DMS79 treated with DMSO at 0.1 percent for 48 hours (cell line): ENCODE results near the gene PYGO2.
"Not testable (repeated sequence)": the region's sequence is repeated elsewhere in the genome, so short reads cannot be mapped to it uniquely, and the experiment has no call there.

ENCODE experiments used
- DNase-seq: peaks from one replicate; lab custom pipeline; 2025; lab: John Stamatoyannopoulos, UW

The PYGO2 gene

GRCh38 chr1:154999571-155000410 is 38.2 kb upstream of the PYGO2 start:
- peak; percentile 65 for DNase-seq

- DNase-seq = peak; percentile 52
These were observed 37.4 kb upstream of the PYGO2 start for GRCh38 chr1:154998818-154999570.

DNA sequence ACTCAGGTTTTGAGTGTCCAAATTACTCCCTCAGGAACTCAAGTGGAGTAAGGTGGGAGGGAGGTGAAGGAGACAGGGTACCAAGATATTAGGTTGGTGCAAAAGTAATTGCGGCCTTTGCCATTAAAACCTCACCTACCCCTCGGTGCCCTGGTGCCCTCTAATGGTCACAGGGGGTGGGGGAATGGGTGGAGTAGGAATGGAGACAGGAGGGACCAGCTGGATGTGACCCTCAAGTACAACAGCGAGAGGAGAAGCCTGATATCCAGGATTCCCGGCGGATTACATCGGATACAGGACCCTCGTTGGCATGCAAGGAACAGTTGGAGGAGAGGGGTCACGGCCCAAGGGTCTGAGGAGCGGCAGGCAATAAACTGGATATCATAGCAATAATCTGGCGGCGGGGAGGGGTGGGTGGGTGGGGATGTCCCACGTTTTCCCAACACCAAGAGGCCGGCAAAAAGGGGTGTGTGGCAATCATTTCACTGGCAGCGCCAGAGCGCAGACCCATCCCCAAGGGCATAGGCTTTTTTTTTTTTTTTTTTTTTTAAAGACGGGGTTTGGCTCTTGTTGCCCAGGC is 36.7 kb upstream of the PYGO2 start:
- no peak for DNase-seq

DNA sequence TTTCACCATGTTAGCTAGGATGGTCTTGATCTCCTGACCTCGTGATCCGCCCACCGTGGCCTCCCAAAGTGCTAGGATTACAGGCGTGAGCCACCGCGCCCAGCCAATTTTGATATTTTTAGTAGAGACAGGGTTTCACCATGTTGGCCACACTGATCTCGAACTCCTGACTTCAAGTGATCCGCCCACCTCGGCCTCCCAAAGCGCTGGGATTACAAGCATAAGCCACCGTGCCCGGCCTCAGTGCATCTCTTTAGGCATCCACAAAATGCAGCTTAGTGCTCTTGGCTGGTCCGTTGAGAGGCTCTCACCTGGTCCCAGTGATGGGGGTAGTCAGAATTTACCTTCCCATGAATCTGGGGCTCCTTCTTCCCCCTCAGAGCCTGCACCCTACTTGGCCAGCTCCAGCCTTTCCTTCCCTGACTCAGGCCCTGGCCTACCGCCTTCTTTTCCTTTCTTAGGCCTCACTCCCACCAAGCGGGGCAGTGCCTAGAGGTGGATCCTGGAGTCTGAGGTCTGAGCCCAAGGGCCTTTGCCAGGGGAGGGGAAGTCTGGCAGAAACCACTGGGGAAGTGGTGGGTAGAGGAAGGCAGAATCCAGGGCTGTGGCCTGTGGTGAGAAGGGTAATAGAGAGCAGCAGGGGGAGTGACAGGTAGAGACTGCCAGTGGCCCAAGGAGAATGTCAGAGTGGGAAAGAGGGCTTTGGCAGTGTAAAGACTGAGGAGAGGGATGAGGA is 35.6 kb upstream of the PYGO2 start:
- no peak for DNase-seq

DNA sequence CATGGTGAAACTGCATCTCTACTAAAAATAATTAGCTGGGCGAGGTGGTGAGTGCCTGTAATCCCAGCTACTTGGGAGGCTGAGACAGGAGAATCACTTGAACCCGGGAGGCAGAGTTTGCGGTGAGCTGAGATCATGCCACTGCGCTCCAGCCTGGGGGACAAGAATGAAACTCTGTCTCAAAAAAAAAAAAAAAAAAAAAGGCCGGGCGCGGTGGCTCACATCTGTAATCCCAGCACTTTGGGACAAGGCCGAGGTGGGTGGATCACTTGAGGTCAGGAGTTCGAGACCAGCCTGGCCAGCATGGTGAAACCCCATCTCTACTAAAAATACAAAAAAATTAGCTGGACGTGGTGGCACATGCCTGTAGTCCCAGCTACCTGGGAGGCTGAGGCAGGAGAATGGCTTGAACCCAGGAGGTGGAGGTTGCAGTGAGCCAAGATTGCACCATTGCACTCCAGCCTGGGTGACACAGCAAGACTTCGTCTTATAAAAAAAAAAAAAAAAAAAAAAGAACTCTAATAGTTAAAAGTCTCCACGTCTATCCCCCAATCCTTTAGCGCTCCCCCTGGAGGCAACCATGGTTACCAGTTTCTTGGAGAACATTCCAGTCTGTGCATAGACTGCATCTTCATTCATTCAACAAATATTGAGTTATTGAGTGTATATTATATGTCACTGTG is 33.9 kb upstream of the PYGO2 start:
- not testable (repeated sequence) for DNase-seq

- DNase-seq = no peak
These were observed 33.0 kb upstream of the PYGO2 start for GRCh38 chr1:154994591-154994990.

- no peak for DNase-seq
These were observed 32.6 kb upstream of the PYGO2 start for GRCh38 chr1:154994269-154994587.

GRCh38 chr1:154993572-154994268 is 32.1 kb upstream of the PYGO2 start, which contains the start of gene LENEP:
Gene LENEP (plus strand): TSS chr1:154993586. CDS start chr1:154993608, 22 bp downstream.
- no peak for DNase-seq

- DNase-seq = no peak
These were observed 31.4 kb upstream of the PYGO2 start for GRCh38 chr1:154992721-154993571.

- no peak for DNase-seq
These were observed 28.7 kb upstream of the PYGO2 start for GRCh38 chr1:154990276-154990675.

GRCh38 chr1:154989195-154989860 is 27.7 kb upstream of the PYGO2 start:
- DNase-seq = no peak

GRCh38 chr1:154988058-154988954 is 26.7 kb upstream of the PYGO2 start:
- no peak for DNase-seq

GRCh38 chr1:154987326-154987725 is 25.7 kb upstream of the PYGO2 start:
- no peak for DNase-seq

- not testable (repeated sequence) for DNase-seq
These were observed 25.2 kb upstream of the PYGO2 start for GRCh38 chr1:154986736-154987135.

- peak; percentile 25 for DNase-seq
These were observed 22.3 kb upstream of the PYGO2 start for GRCh38 chr1:154983776-154984466.

DNA sequence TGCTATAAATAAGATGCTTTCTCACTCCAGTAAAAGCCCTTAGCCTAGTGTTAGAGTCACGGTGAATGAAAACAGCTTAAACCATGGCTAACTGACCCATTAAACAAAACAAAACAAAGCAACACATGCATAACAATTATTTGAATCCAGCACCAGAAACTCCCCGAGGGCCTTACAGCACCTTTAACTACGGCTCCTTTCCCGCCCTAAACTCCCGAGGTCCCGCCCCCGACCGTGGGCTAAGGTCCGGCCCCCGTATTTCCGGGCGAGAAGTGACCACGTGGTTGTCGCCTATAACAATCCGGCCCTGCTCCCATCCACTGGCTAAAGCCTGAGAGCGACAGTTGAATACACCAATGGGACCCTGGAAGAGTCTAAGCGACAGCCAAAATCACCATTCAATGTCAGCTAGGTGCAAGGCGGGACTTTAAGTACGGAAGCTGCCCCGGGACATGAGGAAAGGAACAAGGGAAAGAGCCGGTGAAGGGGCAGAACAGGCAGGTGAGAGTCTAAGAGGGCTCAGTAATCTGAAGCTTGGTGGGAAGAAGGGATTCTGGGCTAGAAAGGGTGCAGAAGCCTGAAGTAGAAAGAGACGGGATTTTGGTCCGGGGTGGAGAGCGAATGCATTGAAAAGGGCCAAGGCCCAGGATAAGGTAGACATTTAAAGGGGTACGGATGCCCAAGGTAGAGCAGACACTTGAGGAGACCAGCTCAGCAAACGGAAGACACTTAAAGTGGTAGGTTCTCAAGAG is 21.5 kb upstream of the PYGO2 start, which contains the start of gene FLAD1:
Gene FLAD1, plus strand, starts transcription at position 448 of the 752 bp plus-strand sequence. CDS start 351 bp downstream, outside the sequence.
- DNase-seq = peak; percentile 99

DNA sequence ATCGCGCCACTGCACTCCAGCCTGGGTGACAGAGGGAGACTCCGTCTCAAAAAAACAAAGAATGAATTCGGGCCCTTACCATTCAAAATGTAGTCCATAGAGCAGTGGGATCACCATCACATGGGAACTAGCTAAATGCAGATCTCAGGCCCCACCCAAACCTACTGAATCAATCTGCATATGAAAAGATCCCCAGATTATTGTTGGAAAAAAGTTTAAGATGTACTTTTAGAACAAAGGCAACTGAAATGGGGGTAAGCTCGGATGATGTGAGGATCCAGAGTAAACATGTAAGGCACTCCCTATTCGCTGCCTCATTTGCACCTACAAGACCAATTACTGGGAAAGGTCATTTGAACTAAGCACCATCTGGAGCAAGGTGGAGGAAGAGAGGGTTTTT is 20.8 kb upstream of the PYGO2 start:
- DNase-seq = no peak
